H9 (cell line): ENCODE results near the gene TMEM132C. TPM values are rescaled to one million over a fixed set of nuclear protein-coding genes. Genes with fewer than 3 reads are reported as not detected.

ENCODE experiments used
- DNase-seq: peaks from one replicate; pipeline ENCODE4 v3.0.0-alpha.2; 2017
- H2AFZ ChIP-seq: one replicate; pipeline ENCODE4 v1.6.1; 2013; ENCODE audit warnings: mild to moderate bottlenecking, low read length, control low read depth, moderate library complexity
- H2AK5ac ChIP-seq: 2 replicates; pipeline ENCODE4 v1.6.1; 2013; ENCODE audit warnings: low read length, control low read depth, mixed read lengths; ENCODE audit not compliant: insufficient read length
- H2BK120ac ChIP-seq: one replicate; pipeline ENCODE4 v1.6.1; 2013; ENCODE audit warnings: low read depth, mild to moderate bottlenecking, low read length, control low read depth, inconsistent platforms; ENCODE audit not compliant: poor library complexity, severe bottlenecking
- H2BK12ac ChIP-seq: 2 replicates; pipeline ENCODE4 v1.6.1; 2013; ENCODE audit warnings: low read length, control low read depth, mixed read lengths, low read depth; ENCODE audit not compliant: insufficient read length
- H2BK15ac ChIP-seq: 2 replicates; pipeline ENCODE4 v1.6.1; 2013; ENCODE audit warnings: low read depth, low read length, control low read depth
- H2BK20ac ChIP-seq: one replicate; pipeline ENCODE4 v1.6.1; 2013; ENCODE audit warnings: low read depth, mild to moderate bottlenecking, low read length, control low read depth, inconsistent platforms; ENCODE audit not compliant: poor library complexity, severe bottlenecking
- H2BK5ac ChIP-seq: 2 replicates; pipeline ENCODE4 v1.6.1; 2013; ENCODE audit warnings: low read length, control low read depth, mixed read lengths; ENCODE audit not compliant: insufficient read length
- H3K14ac ChIP-seq: 2 replicates; pipeline ENCODE4 v1.6.1; 2013; ENCODE audit warnings: low read length, control low read depth; ENCODE audit not compliant: insufficient read depth
- H3K18ac ChIP-seq: 2 replicates; pipeline ENCODE4 v1.6.1; 2013; ENCODE audit warnings: low read depth, mild to moderate bottlenecking, mixed read lengths, low read length, control low read depth; ENCODE audit not compliant: insufficient read length
- H3K23ac ChIP-seq: 2 replicates; pipeline ENCODE4 v1.6.1; 2013; ENCODE audit warnings: low read length, control low read depth, mixed read lengths, low read depth; ENCODE audit not compliant: insufficient read length
- H3K23me2 ChIP-seq: 2 replicates; pipeline ENCODE4 v1.6.1; 2013; ENCODE audit warnings: low read depth, mild to moderate bottlenecking, mixed read lengths, low read length, control low read depth; ENCODE audit not compliant: insufficient read length, poor library complexity, severe bottlenecking
- H3K27ac ChIP-seq: 2 replicates; pipeline ENCODE4 v1.5.1; 2013; ENCODE audit warnings: low read length, control low read depth, mixed read lengths, low read depth; ENCODE audit not compliant: insufficient read length
- H3K27me3 ChIP-seq: 2 replicates; pipeline ENCODE4 v1.6.1; 2013; ENCODE audit warnings: low read length, control low read depth, inconsistent platforms; ENCODE audit not compliant: insufficient read depth
- H3K4ac ChIP-seq: 2 replicates; pipeline ENCODE4 v1.6.1; 2013; ENCODE audit warnings: low read depth, mild to moderate bottlenecking, control low read depth, inconsistent platforms, low read length, moderate library complexity
- H3K4me1 ChIP-seq: 2 replicates; pipeline ENCODE4 v1.6.1; 2013; ENCODE audit warnings: low read length, control low read depth, inconsistent platforms; ENCODE audit not compliant: insufficient read depth
- H3K4me2 ChIP-seq: 2 replicates; pipeline ENCODE4 v1.6.1; 2013; ENCODE audit warnings: low read length, control low read depth, mixed read lengths; ENCODE audit not compliant: insufficient read length, insufficient read depth
- H3K56ac ChIP-seq: 2 replicates; pipeline ENCODE4 v1.6.1; 2013; ENCODE audit warnings: low read depth, mild to moderate bottlenecking, mixed read lengths, low read length, control low read depth; ENCODE audit not compliant: insufficient read length
- H3K79me1 ChIP-seq: 2 replicates; pipeline ENCODE4 v1.6.1; 2013; ENCODE audit warnings: low read depth, mild to moderate bottlenecking, moderate library complexity, low read length, control low read depth, inconsistent platforms; ENCODE audit not compliant: insufficient read depth, poor library complexity, severe bottlenecking
- H3K79me2 ChIP-seq: 2 replicates; pipeline ENCODE4 v1.6.1; 2013; ENCODE audit warnings: low read length, control low read depth, inconsistent platforms; ENCODE audit not compliant: insufficient read depth
- H3K9ac ChIP-seq: 2 replicates; pipeline ENCODE4 v1.6.1; 2013; ENCODE audit warnings: low read length, control low read depth, mixed read lengths; ENCODE audit not compliant: insufficient read length; ENCODE audit errors: extremely low read depth
- H3K9me3 ChIP-seq: one replicate; pipeline ENCODE4 v1.6.1; 2013; ENCODE audit warnings: low read depth, low read length, inconsistent platforms; ENCODE audit not compliant: control insufficient read depth
- H3T11ph ChIP-seq: one replicate; pipeline ENCODE4 v1.6.1; 2013; ENCODE audit warnings: mild to moderate bottlenecking, low read length, control low read depth, inconsistent platforms
- H4K20me1 ChIP-seq: one replicate; pipeline ENCODE4 v1.6.1; 2013; ENCODE audit not compliant: control insufficient read depth, insufficient read length, insufficient read depth
- H4K5ac ChIP-seq: 2 replicates; pipeline ENCODE4 v1.6.1; 2013; ENCODE audit warnings: low read depth, mild to moderate bottlenecking, mixed read lengths, low read length, control low read depth; ENCODE audit not compliant: insufficient read length
- H4K8ac ChIP-seq: replicated peaks from 2 replicates; pipeline ENCODE4 v1.6.1; 2013; ENCODE audit warnings: low read length, control low read depth, mixed read lengths, low read depth; ENCODE audit not compliant: insufficient read length
- H4K91ac ChIP-seq: 2 replicates; pipeline ENCODE4 v1.6.1; 2013; ENCODE audit warnings: low read depth, mild to moderate bottlenecking, moderate library complexity, mixed read lengths, low read length, control low read depth; ENCODE audit not compliant: insufficient read length
- H3K27ac Mint-ChIP-seq, 3 experiments: 2 replicates in 2 of 3; 3 replicates in 1 of 3; pipeline ENCODE4 v1.8.0; 2020 to 2021; ENCODE audit warnings: mixed read lengths in 3 of 3, mild to moderate bottlenecking in 1 of 3, moderate library complexity in 1 of 3
- H3K27me3 Mint-ChIP-seq: 2 replicates; pipeline ENCODE4 v1.8.0; 2021; ENCODE audit warnings: low read depth, mild to moderate bottlenecking, moderate library complexity, mixed read lengths
- H3K36me3 Mint-ChIP-seq, 3 experiments: 2 replicates in 2 of 3; 3 replicates in 1 of 3; pipeline ENCODE4 v1.8.0; 2020 to 2021; ENCODE audit warnings: low read depth in 3 of 3, mixed read lengths in 3 of 3; ENCODE audit not compliant: insufficient read depth in 1 of 3
- H3K4me1 Mint-ChIP-seq, 2 experiments: 2 replicates each; pipeline ENCODE4 v1.8.0; 2020; ENCODE audit warnings: mixed read lengths in 2 of 2
- H3K4me3 Mint-ChIP-seq, 2 experiments: 2 replicates in 1 of 2; 3 replicates in 1 of 2; pipeline ENCODE4 v1.8.0; 2020 to 2021; ENCODE audit warnings: mild to moderate bottlenecking in 2 of 2, mixed read lengths in 2 of 2, moderate library complexity in 1 of 2
- H3K9me3 Mint-ChIP-seq, 2 experiments: 2 replicates in 1 of 2; 3 replicates in 1 of 2; pipeline ENCODE4 v1.8.0; 2020; ENCODE audit warnings: mild to moderate bottlenecking in 2 of 2, mixed read lengths in 2 of 2, moderate library complexity in 1 of 2
- CTCF ChIP-seq: fragments of 200-600 bp; sonication (generic); conservative IDR thresholded peaks from 3 replicates; pipeline ENCODE4 v1.8.0; 2021; ENCODE audit warnings: antibody characterized with exemption, mild to moderate bottlenecking
- total RNA-seq: library from RNA; stranded (reverse); gene quantifications from 2 replicates; pipeline ENCODE4 v1.2.1, GENCODE V29; 2021

The TMEM132C gene
- total RNA-seq, 1 experiment from 2014 or later = 0.22 TPM

- H3K14ac ChIP-seq = no peak overlapping the region
- no peak overlapping the region for H2BK15ac ChIP-seq
- no peak overlapping the region for H2AFZ ChIP-seq
- H2BK12ac ChIP-seq = no peak overlapping the region
- no peak overlapping the region for H2BK5ac ChIP-seq
- H4K5ac ChIP-seq = no peak overlapping the region
- no peak for DNase-seq
- H3K23ac ChIP-seq = no peak overlapping the region
- no peak overlapping the region for H3K4ac ChIP-seq
- Mint-ChIP-seq H3K4me3 (no peak overlapping the region), H3K4me1 (peaks cover 9% of the 10 kb centered on the region in 2 experiments; a peak in 3 of 4 replicates), H3K36me3 (no peaks in the 10 kb centered on the region; a peak in 1 of 7 replicates), H3K9me3 (peaks cover 0 to 3% of the 10 kb centered on the region in 2 experiments; a peak in 1 of 5 replicates), H3K27me3 (peaks cover 21% of the 10 kb centered on the region), H3K27ac (0 out of 7 replicates have a peak overlapping the region, but pooled peaks of 1 of the 3 experiments have one; percentile 59)
- H3K27ac ChIP-seq = no peak overlapping the region
- H3K4me1 ChIP-seq = no peaks in the 10 kb centered on the region
- H3K27me3 ChIP-seq = no peaks in the 10 kb centered on the region
- H3K56ac ChIP-seq = no peak overlapping the region
- H4K8ac ChIP-seq = no peak overlapping the region
- TF ChIP-seq CTCF = no peak
- no peak overlapping the region for H2AK5ac ChIP-seq
- no peaks in the 10 kb centered on the region for H3K79me2 ChIP-seq
- no peak overlapping the region for H2BK20ac ChIP-seq
- H3K23me2 ChIP-seq = no peaks in the 10 kb centered on the region
- no peak overlapping the region for H3T11ph ChIP-seq
- no peak overlapping the region for H2BK120ac ChIP-seq
- no peak overlapping the region for H3K9ac ChIP-seq
- H3K4me2 ChIP-seq = no peak overlapping the region
- no peaks in the 10 kb centered on the region for H3K9me3 ChIP-seq
- no peak overlapping the region for H4K91ac ChIP-seq
- no peak overlapping the region for H3K18ac ChIP-seq
- H3K79me1 ChIP-seq = no peaks in the 10 kb centered on the region
- H4K20me1 ChIP-seq = no peaks in the 10 kb centered on the region
Observed at GRCh38 chr12:128672428-128672827, 405.5 kb downstream of the TMEM132C start.
